Measurements from ENCODE around the gene IFT27. TPM values are rescaled to one million over a fixed set of nuclear protein-coding genes. Genes with fewer than 3 reads are reported as not detected.

IFT27 gene, protein sequence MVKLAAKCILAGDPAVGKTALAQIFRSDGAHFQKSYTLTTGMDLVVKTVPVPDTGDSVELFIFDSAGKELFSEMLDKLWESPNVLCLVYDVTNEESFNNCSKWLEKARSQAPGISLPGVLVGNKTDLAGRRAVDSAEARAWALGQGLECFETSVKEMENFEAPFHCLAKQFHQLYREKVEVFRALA
- total RNA-seq = 10 to 100 TPM in 3 of 4 donors, 1 to 10 TPM in 1; 2.3 to 27.0 (median 15.4) TPM

DNA sequence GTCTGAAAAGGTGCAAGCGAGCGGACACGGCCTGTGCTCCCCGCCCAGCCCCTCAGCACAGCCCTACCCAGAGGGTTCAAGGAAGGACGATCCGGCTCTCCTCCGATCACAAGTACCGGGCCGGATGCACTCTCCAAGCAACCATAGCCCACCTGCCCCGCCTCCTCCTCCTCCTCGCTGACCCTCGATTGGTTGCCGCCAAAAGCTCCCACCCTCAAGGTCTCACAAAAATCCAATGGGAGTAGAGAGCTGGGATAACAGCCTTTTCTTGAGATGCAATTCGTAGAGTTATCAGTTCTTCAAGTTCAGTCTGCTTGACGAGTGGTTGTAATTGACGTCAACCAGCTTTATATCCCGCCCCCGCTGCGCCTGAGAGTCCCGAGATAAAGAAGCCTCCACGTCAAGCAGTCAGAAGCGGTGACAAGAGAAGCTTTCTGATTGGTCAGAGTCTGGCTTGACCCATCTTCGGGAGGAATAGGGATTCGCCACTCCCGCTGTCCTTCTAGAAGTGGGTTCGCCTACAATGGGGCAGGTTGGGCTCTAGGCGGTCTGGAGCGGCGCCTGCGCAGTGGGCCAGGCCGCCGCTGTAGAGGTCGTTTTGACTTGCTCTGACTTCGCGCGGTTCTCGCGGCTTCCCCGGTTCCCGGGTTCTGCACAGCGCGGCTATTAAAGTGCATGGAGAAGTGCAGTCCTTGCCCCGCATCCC is at the start of gene IFT27:
TSS of gene IFT27 (minus strand) at position 156 of the 706 bp plus-strand sequence. CDS start 412 bp downstream, outside the sequence.
- no peaks in the 10 kb centered on the region for H3K27me3 ChIP-seq
- H3K4me1 ChIP-seq = no peaks in the 10 kb centered on the region
- peak; percentile 47 to 61 for TF ChIP-seq POLR2A (IDR thresholded peaks at IDR 0.05)
- TF ChIP-seq, protein P1, sequence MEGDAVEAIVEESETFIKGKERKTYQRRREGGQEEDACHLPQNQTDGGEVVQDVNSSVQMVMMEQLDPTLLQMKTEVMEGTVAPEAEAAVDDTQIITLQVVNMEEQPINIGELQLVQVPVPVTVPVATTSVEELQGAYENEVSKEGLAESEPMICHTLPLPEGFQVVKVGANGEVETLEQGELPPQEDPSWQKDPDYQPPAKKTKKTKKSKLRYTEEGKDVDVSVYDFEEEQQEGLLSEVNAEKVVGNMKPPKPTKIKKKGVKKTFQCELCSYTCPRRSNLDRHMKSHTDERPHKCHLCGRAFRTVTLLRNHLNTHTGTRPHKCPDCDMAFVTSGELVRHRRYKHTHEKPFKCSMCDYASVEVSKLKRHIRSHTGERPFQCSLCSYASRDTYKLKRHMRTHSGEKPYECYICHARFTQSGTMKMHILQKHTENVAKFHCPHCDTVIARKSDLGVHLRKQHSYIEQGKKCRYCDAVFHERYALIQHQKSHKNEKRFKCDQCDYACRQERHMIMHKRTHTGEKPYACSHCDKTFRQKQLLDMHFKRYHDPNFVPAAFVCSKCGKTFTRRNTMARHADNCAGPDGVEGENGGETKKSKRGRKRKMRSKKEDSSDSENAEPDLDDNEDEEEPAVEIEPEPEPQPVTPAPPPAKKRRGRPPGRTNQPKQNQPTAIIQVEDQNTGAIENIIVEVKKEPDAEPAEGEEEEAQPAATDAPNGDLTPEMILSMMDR (IDR thresholded peaks at IDR 0.05) = peak in 1 of 4 experiments; percentile 25
- intact Hi-C loops (cut with DNase I; ENCODE audit: low total_unique reads) = no loop called here
- no peaks in the 10 kb centered on the region for H3K9me3 ChIP-seq
- no peaks in the 10 kb centered on the region for H3K36me3 ChIP-seq
- H3K4me3 ChIP-seq = peak within 1 kb of the TSS; percentile 96 to 98
- DNase-seq = peak; percentile 98 to 100
- H3K27ac ChIP-seq = peak within 1 kb of the TSS; percentile 91 to 93

DNA sequence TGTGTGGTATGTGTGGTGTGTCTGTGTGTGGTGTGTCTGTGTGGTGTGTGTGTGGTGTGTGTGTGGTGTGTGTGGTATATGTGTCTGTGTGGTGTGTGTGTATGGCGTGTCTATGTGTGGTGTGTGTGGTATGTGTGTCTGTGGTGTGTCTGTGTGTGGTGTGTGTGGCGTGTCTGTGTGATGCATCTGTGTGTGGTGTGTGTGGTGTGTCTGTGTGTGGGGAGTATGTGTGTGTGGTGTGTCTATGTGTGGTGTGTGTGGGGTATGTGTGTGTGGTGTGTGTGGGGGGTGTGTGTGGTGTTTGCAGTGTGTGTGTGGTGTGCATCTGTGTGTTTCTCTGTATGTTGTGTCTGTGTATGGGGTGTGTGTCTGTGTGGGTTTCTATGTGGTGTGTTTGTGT is 48.7 kb upstream of the IFT27 start:
- Histone ChIP-seq H3K27me3 (no peaks in the 10 kb centered on the region), H3K4me1 (no peaks in the 10 kb centered on the region), H3K4me3 (no peak overlapping the region), H3K36me3 (no peaks in the 10 kb centered on the region), H3K9me3 (no peaks in the 10 kb centered on the region), H3K27ac (no peak overlapping the region)
- DNase-seq = no peak
- intact Hi-C loops (cut with DNase I; ENCODE audit: low total_unique reads) = no loop called here
- TF ChIP-seq, protein P1 (IDR thresholded peaks at IDR 0.05) = no peak
- TF ChIP-seq POLR2A (IDR thresholded peaks at IDR 0.05) = no peak

DNA sequence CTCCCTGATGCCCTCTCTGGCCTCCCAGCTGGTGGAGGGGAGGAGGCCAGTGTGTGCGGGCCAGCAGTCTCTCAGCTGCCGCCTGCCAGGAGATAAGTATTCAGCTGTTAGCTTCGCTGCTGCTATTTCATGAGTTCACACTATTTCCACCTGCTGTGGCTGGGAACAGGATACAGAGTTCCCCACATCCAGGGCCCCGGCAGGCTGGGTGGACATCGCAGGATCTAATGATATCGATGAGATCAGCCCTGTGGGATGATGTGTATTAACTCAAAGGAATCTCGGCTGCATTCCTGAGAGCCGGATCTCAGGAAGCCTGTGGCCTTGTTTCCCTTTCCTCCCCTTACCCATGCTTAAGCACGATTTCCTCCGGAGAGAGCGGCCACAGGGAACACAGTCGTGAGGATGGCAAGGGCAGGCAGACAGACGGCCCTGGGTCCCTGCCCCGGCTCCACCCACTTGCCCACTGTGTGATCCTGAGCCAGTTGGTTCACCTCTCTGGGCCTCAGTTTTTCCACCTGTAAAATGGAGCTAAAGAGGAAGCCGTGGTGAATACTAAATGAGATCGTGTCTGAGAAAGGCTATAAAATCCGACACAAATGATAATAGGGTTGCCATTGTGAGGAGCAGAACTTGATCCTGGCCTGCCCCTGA is 47.4 kb upstream of the IFT27 start:
- Histone ChIP-seq H3K4me1 (no peaks in the 10 kb centered on the region), H3K4me3 (no peak overlapping the region), H3K27me3 (no peaks in the 10 kb centered on the region), H3K36me3 (no peaks in the 10 kb centered on the region), H3K27ac (no peak overlapping the region), H3K9me3 (no peaks in the 10 kb centered on the region)
- intact Hi-C loops (cut with DNase I; ENCODE audit: low total_unique reads) = no loop called here
- TF ChIP-seq, protein P1 (IDR thresholded peaks at IDR 0.05) = no peak
- no peak for TF ChIP-seq POLR2A (IDR thresholded peaks at IDR 0.05)
- DNase-seq = no peak

DNA sequence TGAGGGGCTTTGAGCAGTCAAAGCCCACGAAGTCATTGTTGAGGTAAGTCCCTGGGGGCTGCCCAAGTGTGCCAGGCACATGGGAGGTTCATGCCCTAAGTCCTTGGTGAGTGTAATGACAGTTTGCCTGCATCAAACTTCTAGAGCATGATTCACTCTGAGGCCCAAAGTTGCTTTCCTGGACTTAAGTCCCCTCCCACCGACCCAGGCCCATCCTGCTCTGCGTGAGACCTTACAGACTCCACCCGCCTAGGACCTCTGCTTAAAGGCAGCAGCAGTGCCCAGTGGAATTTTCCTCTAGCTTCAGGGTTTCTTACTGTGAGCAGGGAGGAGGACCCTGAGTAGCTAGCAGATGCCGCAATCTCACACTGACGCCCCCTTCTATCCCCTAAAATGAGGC is 46.7 kb upstream of the IFT27 start:
- intact Hi-C loops (cut with DNase I; ENCODE audit: low total_unique reads) = no loop called here
- Histone ChIP-seq H3K9me3 (no peaks in the 10 kb centered on the region), H3K4me1 (no peaks in the 10 kb centered on the region), H3K27me3 (no peaks in the 10 kb centered on the region), H3K27ac (no peak overlapping the region), H3K4me3 (no peak overlapping the region), H3K36me3 (no peaks in the 10 kb centered on the region)
- DNase-seq = no peak
- no peak for TF ChIP-seq POLR2A (IDR thresholded peaks at IDR 0.05)
- TF ChIP-seq, protein P1 (IDR thresholded peaks at IDR 0.05) = no peak

DNA sequence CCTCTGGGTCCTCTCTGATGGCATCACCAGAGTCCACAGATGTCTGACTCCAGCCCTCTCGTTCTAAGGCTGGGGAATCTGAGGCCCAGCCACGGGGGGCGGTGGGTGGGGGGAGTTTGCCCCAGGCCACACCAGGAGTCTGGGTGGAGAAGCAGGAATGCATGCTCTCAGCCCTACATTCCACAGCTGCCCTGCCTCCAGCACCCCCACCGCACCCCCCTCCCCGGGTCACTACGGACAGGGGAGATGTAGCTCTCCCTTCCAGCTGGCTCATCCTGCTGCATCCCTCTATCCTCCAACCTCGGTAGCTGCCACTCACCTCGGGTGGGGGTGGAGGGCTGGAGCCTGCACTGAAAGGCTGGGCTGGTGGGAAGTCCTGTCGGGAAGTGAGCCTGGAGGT is 43.2 kb upstream of the IFT27 start:
- no peaks in the 10 kb centered on the region for H3K36me3 ChIP-seq
- H3K9me3 ChIP-seq = no peaks in the 10 kb centered on the region
- intact Hi-C loops (cut with DNase I; ENCODE audit: low total_unique reads) = no loop called here
- H3K27me3 ChIP-seq = peaks cover 0 to 8% of the 10 kb centered on the region in 2 donors
- H3K4me3 ChIP-seq = no peak overlapping the region
- H3K27ac ChIP-seq = no peak overlapping the region
- TF ChIP-seq, protein P1 (IDR thresholded peaks at IDR 0.05) = no peak
- TF ChIP-seq POLR2A (IDR thresholded peaks at IDR 0.05) = no peak
- no peak for DNase-seq
- no peaks in the 10 kb centered on the region for H3K4me1 ChIP-seq

Data from uterus (tissue), 4 donors.